ENCODE data around the gene WBP2.
A peak's percentile ranks its signal among the peaks of the same experiment; 100 is the strongest.

The WBP2 gene

DNA sequence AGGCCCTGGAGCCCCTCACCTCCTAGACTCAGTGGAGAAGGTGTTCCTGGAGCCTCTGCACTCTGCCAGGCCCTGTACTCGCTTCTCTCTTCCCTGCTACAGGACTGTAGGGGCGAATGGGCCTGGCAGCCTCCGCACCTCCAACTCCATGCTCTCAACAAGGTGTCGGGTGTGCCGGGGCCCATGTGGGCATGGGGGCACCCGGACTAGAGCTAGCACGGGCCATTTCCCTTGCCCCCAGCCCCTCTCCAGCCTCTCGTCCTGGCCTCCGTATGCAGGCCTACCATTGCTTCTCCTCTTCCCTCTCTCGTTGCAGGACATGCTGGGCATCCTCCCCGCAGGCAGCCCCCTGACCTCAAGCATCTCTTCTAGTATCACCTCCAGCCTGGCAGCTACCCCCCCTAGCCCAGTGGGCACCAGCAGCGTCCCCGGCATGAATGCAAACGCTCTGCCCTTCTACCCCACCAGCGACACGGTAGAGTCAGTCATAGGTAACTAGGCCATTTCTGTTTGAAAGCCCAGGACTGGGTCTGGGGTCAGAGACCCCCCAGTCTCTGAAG, 36.7 kb downstream of the WBP2 start:
- TF ChIP-seq, protein P1, sequence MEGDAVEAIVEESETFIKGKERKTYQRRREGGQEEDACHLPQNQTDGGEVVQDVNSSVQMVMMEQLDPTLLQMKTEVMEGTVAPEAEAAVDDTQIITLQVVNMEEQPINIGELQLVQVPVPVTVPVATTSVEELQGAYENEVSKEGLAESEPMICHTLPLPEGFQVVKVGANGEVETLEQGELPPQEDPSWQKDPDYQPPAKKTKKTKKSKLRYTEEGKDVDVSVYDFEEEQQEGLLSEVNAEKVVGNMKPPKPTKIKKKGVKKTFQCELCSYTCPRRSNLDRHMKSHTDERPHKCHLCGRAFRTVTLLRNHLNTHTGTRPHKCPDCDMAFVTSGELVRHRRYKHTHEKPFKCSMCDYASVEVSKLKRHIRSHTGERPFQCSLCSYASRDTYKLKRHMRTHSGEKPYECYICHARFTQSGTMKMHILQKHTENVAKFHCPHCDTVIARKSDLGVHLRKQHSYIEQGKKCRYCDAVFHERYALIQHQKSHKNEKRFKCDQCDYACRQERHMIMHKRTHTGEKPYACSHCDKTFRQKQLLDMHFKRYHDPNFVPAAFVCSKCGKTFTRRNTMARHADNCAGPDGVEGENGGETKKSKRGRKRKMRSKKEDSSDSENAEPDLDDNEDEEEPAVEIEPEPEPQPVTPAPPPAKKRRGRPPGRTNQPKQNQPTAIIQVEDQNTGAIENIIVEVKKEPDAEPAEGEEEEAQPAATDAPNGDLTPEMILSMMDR (IDR thresholded peaks at IDR 0.05; ENCODE audit: low read depth, low read length): no peak
- in situ Hi-C loops (cut with HindIII; ENCODE audit: low sequenced_read_pairs): no loop called here
- H3K4me3 ChIP-seq (ENCODE audit: low read depth, low read length): no peak overlapping the region
- DNase-seq (ENCODE audit: low read depth, low spot score): no peak

DNA sequence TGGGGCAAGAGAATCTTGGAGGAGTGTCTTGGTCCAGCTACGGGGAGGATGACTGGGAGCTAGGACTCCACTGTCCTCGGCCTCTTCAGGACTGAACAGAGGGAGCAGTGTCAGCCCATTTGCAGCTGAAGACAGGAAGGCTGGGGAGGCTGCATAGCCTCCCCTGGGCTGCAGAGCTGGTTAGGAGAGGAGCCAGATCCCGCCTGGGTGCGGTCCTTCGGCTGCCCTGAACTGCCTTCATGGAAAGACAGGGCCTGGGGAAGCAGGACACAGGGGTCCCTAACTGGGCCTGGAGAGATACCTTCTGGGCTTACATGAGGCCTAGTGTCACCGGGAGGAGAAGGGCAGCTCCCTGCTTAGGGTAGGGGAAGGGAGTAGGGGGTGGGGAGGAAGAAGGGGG, 37.6 kb downstream of the WBP2 start:
- H3K4me3 ChIP-seq (ENCODE audit: low read depth, low read length): no peak overlapping the region
- in situ Hi-C loops (cut with HindIII; ENCODE audit: low sequenced_read_pairs): no loop called here
- no peak for DNase-seq (ENCODE audit: low read depth, low spot score)
- TF ChIP-seq, protein P1 (IDR thresholded peaks at IDR 0.05; ENCODE audit: low read depth, low read length): no peak

DNA sequence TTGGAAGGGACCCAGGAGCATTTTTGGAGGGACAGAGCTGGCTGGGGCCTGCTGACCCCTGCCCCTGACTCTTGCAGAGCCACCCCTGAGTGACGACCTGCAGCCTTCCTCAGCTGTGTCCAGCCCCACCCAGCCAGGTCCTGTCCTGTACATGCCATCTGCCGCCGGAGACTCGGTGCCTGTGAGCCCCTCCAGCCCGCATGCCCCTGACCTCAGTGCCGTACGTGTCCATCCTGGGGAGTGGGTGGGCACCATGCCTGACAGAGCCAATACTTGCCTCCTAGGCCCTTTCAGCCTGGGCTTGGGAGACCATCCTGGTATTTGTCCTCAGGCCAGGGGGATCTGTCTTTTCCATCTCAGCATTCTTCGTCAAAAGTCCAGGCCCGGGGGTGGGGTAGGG, 38.4 kb downstream of the WBP2 start:
- TF ChIP-seq, protein P1 (IDR thresholded peaks at IDR 0.05; ENCODE audit: low read depth, low read length): no peak
- in situ Hi-C loops (cut with HindIII; ENCODE audit: low sequenced_read_pairs): no loop called here
- no peak overlapping the region for H3K4me3 ChIP-seq (ENCODE audit: low read depth, low read length)
- DNase-seq (ENCODE audit: low read depth, low spot score): no peak

DNA sequence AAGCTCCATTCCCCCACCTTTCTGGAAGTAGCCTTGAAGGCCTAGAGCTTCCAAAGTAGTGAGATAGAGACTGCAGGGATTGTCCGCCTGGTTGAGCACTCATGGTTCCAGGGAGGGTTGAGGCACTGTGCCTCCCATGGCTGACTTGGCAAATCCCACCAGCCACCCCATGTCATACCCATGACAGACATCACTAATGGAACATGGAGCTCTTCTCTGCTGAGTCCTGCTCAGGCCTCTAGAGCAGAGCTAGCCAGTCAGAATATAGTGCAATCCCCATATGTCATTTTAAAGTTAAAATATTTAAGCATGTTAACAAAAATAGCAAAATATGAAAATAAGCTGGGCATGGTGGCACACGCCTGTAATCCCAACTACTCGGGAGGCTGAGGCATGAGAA, 39.7 kb downstream of the WBP2 start:
- no peak for DNase-seq (ENCODE audit: low read depth, low spot score)
- TF ChIP-seq, protein P1 (IDR thresholded peaks at IDR 0.05; ENCODE audit: low read depth, low read length): no peak
- in situ Hi-C loops (cut with HindIII; ENCODE audit: low sequenced_read_pairs): no loop called here
- no peak overlapping the region for H3K4me3 ChIP-seq (ENCODE audit: low read depth, low read length)

DNA sequence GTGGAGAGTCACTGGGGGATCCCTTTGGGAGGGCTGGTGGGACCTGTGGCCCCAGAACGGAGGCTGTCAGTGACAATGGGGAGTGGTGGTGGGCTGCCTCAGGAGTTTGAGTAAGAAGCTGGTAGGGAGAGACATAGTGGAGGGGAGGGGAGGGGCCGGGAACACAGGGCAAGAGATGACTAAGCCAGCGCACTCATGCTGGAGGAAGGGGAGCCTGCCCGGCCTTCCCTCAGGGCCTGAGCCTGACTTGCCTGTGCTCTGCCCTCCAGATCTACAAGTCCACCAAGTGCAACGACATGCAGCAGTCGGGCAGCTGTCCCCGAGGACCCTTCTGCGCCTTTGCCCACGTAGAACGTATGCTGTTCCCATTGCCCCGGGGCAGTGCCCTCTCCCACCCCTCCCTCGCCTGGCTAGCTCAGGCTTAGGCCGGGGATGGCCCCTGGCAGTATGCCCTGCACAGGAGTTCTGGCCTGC, 40.2 kb downstream of the WBP2 start:
- DNase-seq (ENCODE audit: low read depth, low spot score): peak; percentile 76
- no peak overlapping the region for H3K4me3 ChIP-seq (ENCODE audit: low read depth, low read length)
- in situ Hi-C loops (cut with HindIII; ENCODE audit: low sequenced_read_pairs): no loop called here
- TF ChIP-seq, protein P1 (IDR thresholded peaks at IDR 0.05; ENCODE audit: low read depth, low read length): no peak

DNA sequence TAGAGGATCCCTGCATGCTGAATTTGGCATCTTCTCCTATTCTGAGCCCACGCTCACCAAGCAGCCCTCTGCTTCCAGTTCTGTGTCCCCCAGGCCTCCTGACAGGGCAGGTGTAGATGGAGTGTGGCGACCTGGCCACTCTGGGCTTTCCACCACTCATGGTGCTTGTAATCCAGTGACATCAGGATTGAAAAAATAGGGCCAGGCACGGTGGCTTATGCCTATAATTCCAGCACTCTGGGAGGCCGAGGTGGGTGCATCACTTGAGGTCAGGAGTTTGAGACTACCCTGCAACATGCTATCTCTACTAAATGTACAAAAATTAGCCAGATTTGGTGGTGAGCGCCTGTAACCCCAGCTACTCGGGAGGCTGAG, 41.1 kb downstream of the WBP2 start:
- DNase-seq (ENCODE audit: low read depth, low spot score): no peak
- in situ Hi-C loops (cut with HindIII; ENCODE audit: low sequenced_read_pairs): no loop called here
- TF ChIP-seq, protein P1 (IDR thresholded peaks at IDR 0.05; ENCODE audit: low read depth, low read length): no peak
- no peak overlapping the region for H3K4me3 ChIP-seq (ENCODE audit: low read depth, low read length)
